PC-3 (cell line): ENCODE data around the gene ADH5. TPM values are rescaled to one million over a fixed set of nuclear protein-coding genes. Genes with fewer than 3 reads are reported as not detected.
"Not testable (repeated sequence)": the region's sequence is repeated elsewhere in the genome, so short reads cannot be mapped to it uniquely, and the experiment has no call there.

ENCODE experiments used
- ATAC-seq: fragments of 200-7000 bp; cut with Tn5 transposase; 2 replicates; pipeline ENCODE4 v1.9.1; 2020; ENCODE audit warnings: mild to moderate bottlenecking, moderate library complexity
- BruUV-seq: library from RNA; stranded (reverse); fragments of 400-500 nt; replicated peaks from 2 replicates; lab custom pipeline; 2021; lab: Mats Ljungman, UMichigan
- CTCF ChIA-PET: fragments of 300-600 bp; sonication (Branson Sonifier 250); formaldehyde crosslinking; loops from one replicate; lab custom pipeline; 2022; ENCODE audit warnings: antibody characterized with exemption; lab: Charles Lee
- POLR2A ChIA-PET: fragments of 300-600 bp; sonication (Branson Sonifier 250); formaldehyde crosslinking; loops from one replicate; lab custom pipeline; 2022; ENCODE audit warnings: antibody characterized with exemption; ENCODE audit not compliant: unreplicated experiment; lab: Charles Lee
- DNase-seq: peaks from one replicate; pipeline ENCODE4 v3.0.0-alpha.2; 2015
- H2AFZ ChIP-seq: fragments of 300-600 bp; sonication (generic); 2 replicates; pipeline ENCODE4 v1.6.0; 2016; ENCODE audit warnings: antibody characterized with exemption, low read length
- H3F3A ChIP-seq: fragments of 300-600 bp; sonication (generic); one replicate; pipeline ENCODE4 v1.6.0; 2017; ENCODE audit warnings: antibody characterized with exemption, low read length, control low read depth, mild to moderate bottlenecking; ENCODE audit not compliant: unreplicated experiment
- H3K27ac ChIP-seq: fragments of 300-600 bp; sonication (generic); 2 replicates; pipeline ENCODE4 v1.5.1; 2016; ENCODE audit warnings: mild to moderate bottlenecking, low read length
- H3K27me3 ChIP-seq: fragments of 300-600 bp; sonication (generic); 2 replicates; pipeline ENCODE4 v1.6.1; 2016; ENCODE audit warnings: low read length, mixed read lengths
- H3K36me3 ChIP-seq: fragments of 300-600 bp; sonication (generic); 2 replicates; pipeline ENCODE4 v1.6.1; 2016; ENCODE audit warnings: low read depth, mixed run types, low read length, mixed read lengths
- H3K4me1 ChIP-seq: fragments of 300-600 bp; sonication (generic); 2 replicates; pipeline ENCODE4 v1.5.1; 2016; ENCODE audit warnings: low read length; ENCODE audit not compliant: insufficient read depth
- H3K4me2 ChIP-seq: fragments of 300-600 bp; sonication (generic); 2 replicates; pipeline ENCODE4 v1.6.0; 2016; ENCODE audit warnings: low read length
- H3K4me3 ChIP-seq: fragments of 300-600 bp; sonication (generic); 2 replicates; pipeline ENCODE4 v1.5.1; 2016; ENCODE audit warnings: mild to moderate bottlenecking, low read length, mixed read lengths
- H3K79me2 ChIP-seq: fragments of 300-600 bp; sonication (generic); 2 replicates; pipeline ENCODE4 v1.6.1; 2017; ENCODE audit warnings: low read length, mixed read lengths
- H3K9ac ChIP-seq: fragments of 300-600 bp; sonication (generic); 2 replicates; pipeline ENCODE4 v1.6.0; 2016; ENCODE audit warnings: mild to moderate bottlenecking, low read length
- H3K9me2 ChIP-seq: fragments of 300-600 bp; sonication (generic); replicated peaks from 2 replicates; pipeline ENCODE4 v1.6.1; 2016; ENCODE audit warnings: mixed run types, low read length, mixed read lengths
- H3K9me3 ChIP-seq: fragments of 300-600 bp; sonication (generic); 2 replicates; pipeline ENCODE4 v1.6.1; 2016; ENCODE audit warnings: low read length, mixed read lengths
- H4K20me1 ChIP-seq: fragments of 300-600 bp; sonication (generic); 2 replicates; pipeline ENCODE4 v1.6.1; 2016; ENCODE audit warnings: low read length, mixed read lengths
- CTCF ChIP-seq: fragments of 300-600 bp; sonication (generic); conservative IDR thresholded peaks from 2 replicates; pipeline ENCODE4 v1.5.1; 2017; ENCODE audit warnings: antibody characterized with exemption, low read depth, mild to moderate bottlenecking, low read length
- EZH2 ChIP-seq: fragments of 300-600 bp; sonication (generic); IDR thresholded peaks from one replicate; pipeline ENCODE4 v1.6.1; 2017; ENCODE audit warnings: antibody characterized with exemption, mild to moderate bottlenecking, low read length; ENCODE audit not compliant: unreplicated experiment
- EZH2phosphoT487 ChIP-seq: fragments of 300-600 bp; sonication (generic); IDR thresholded peaks from 2 replicates; pipeline ENCODE4 v1.6.1; 2018; ENCODE audit warnings: mild to moderate bottlenecking, antibody characterized with exemption, low read length, borderline replicate concordance
- intact Hi-C: fragments of 100-400 bp; cut with micrococcal nuclease; formaldehyde crosslinking; loops from 2 replicates; pipeline ENCODE4 v1.9.0; 2023
- total RNA-seq: library from RNA; depleted of rRNA; stranded (reverse); fragments of >200 nt; gene quantifications from 2 replicates; pipeline ENCODE4 v1.2.3, GENCODE V29; 2014

The ADH5 gene
- total RNA-seq, 1 experiment from 2014 or later: 94.5 TPM

DNA sequence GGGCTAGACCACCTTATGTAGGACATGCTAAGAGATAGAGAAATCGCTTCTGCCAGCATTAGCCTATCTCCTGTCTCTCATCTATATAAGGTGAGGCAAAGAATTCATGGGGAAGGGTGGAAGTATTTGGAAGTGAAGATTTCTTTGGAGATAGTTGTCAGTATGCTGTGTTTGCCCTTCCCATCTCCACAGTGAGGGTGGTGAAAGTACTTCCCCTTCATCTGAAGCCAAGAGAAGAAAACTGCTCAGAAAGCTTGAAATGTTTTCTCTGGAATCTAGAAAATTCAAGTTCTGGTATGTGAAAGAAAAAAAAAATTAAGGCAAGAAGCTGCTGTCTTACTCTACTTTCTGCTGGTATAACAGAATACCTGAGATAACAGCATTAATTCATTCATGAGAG lies 12.3 kb upstream of the ADH5 start:
- Histone ChIP-seq H3K9me3 (no peaks in the 10 kb centered on the region), H3K9me2 (no peaks in the 10 kb centered on the region), H2AFZ (no peak overlapping the region), H3K36me3 (no peaks in the 10 kb centered on the region), H3K27me3 (no peaks in the 10 kb centered on the region), H3F3A (no peaks in the 10 kb centered on the region), H3K4me1 (no peaks in the 10 kb centered on the region), H3K4me3 (no peak overlapping the region), H3K9ac (no peak overlapping the region), H4K20me1 (no peaks in the 10 kb centered on the region), H3K4me2 (no peak overlapping the region), H3K27ac (no peak overlapping the region), H3K79me2 (no peaks in the 10 kb centered on the region)
- no peak for TF ChIP-seq EZH2
- no peak for TF ChIP-seq CTCF
- TF ChIP-seq EZH2phosphoT487: no peak
- no peak for ATAC-seq
- no TSS peak for BruUV-seq
- POLR2A ChIA-PET: no interaction called here
- intact Hi-C loops: no loop called here
- no peak for DNase-seq
- CTCF ChIA-PET: no interaction called here

DNA sequence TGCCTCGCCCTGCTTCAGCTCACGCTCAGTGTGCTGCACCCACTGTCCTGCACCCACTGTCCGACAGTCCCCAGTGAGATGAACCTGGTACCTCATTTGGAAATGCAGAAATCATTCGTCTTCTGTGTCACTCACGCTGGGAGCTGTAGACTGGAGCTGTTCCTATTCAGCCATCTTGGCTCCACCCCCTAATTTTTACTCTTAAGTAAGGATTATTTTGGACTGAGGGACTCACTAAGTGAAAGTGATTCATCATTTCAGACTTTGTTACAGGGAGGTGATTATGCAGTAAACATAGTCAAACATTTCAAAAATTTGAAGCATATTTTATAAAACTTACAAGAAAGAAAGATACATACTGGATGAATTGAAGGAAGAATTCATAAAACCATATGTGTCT lies 11.2 kb upstream of the ADH5 start:
- CTCF ChIA-PET, H3K27me3 ChIP-seq, H3K4me2 ChIP-seq, H3K9me2 ChIP-seq, H3K79me2 ChIP-seq, POLR2A ChIA-PET, H3K4me1 ChIP-seq, H3K36me3 ChIP-seq, H2AFZ ChIP-seq, BruUV-seq, ATAC-seq, H3F3A ChIP-seq, H3K27ac ChIP-seq, DNase-seq, H3K4me3 ChIP-seq, H4K20me1 ChIP-seq, H3K9me3 ChIP-seq, intact Hi-C loops, H3K9ac ChIP-seq: not testable (repeated sequence)

- H2AFZ ChIP-seq: no peak overlapping the region
- no peaks in the 10 kb centered on the region for H3K36me3 ChIP-seq
- H3K27ac ChIP-seq: no peak overlapping the region
- no peaks in the 10 kb centered on the region for H3K27me3 ChIP-seq
- intact Hi-C loops: no loop called here
- no peaks in the 10 kb centered on the region for H4K20me1 ChIP-seq
- H3F3A ChIP-seq: no peaks in the 10 kb centered on the region
- H3K4me2 ChIP-seq: no peak overlapping the region
- H3K79me2 ChIP-seq: no peaks in the 10 kb centered on the region
- H3K9me3 ChIP-seq: no peaks in the 10 kb centered on the region
- BruUV-seq: no TSS peak
- ChIA-PET CTCF (no interaction called here), POLR2A (no interaction called here)
- no peaks in the 10 kb centered on the region for H3K4me1 ChIP-seq
- H3K9me2 ChIP-seq: no peaks in the 10 kb centered on the region
- DNase-seq: no peak
- ATAC-seq: no peak
- H3K9ac ChIP-seq: no peak overlapping the region
- no peak for TF ChIP-seq EZH2
- no peak for TF ChIP-seq CTCF
- TF ChIP-seq EZH2phosphoT487: no peak
- no peak overlapping the region for H3K4me3 ChIP-seq
These were observed 10.7 kb upstream of the ADH5 start for GRCh38 chr4:99099311-99099710.

DNA sequence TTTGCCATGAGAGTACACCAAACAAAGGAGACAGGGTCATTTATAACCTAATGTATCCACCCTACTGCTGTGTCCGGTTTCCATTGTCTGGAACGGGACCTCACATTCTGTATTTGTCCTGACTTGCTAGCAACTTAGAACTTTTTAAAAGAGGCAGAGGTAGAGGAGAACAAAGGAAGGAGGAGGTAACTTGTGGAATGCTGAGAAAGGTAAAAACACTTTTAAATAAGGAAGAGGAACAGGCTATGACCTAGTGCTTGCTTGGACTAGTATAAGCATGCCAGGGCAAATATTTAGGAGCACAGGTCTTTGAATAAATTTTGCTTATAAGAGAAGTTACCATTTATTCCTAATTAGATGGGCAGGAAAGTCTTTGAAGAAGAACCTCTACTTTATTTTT lies 3.3 kb upstream of the ADH5 start:
- BruUV-seq, H3K36me3 ChIP-seq, ATAC-seq, H3F3A ChIP-seq, CTCF ChIA-PET, H4K20me1 ChIP-seq, H3K4me3 ChIP-seq, intact Hi-C loops, H3K27me3 ChIP-seq, DNase-seq, H3K9ac ChIP-seq, H3K9me2 ChIP-seq, H3K27ac ChIP-seq, POLR2A ChIA-PET, H3K4me1 ChIP-seq, H2AFZ ChIP-seq, H3K9me3 ChIP-seq, H3K4me2 ChIP-seq: not testable (repeated sequence)
- H3K79me2 ChIP-seq: peaks cover 27% of the 10 kb centered on the region
